AG04450 (cell line): Measurements from ENCODE around the gene VAV3. TPM values are rescaled to one million over a fixed set of nuclear protein-coding genes. Genes with fewer than 3 reads are reported as not detected.

Experiments
- CTCF ChIA-PET: fragments of 300-600, 350-600 bp; formaldehyde crosslinking; extraction: SDS; loops from one replicate; lab custom pipeline; 2022; ENCODE audit warnings: antibody characterized with exemption, inconsistent platforms; lab: Charles Lee
- POLR2A ChIA-PET: fragments of 350-600 bp; formaldehyde crosslinking; extraction: SDS; loops from one replicate; lab custom pipeline; 2021; ENCODE audit warnings: antibody characterized with exemption, inconsistent platforms; lab: Yijun Ruan, JAX
- DNase-seq: peaks from one replicate; pipeline ENCODE4 v3.0.0-alpha.2; 2011; ENCODE audit warnings: low read depth, low spot score
- H3K27ac ChIP-seq: one replicate; pipeline ENCODE4 v1.5.1; 2012; ENCODE audit warnings: low read depth, low read length, control low read depth
- H3K27me3 ChIP-seq: one replicate; pipeline ENCODE4 v1.6.0; 2012; ENCODE audit warnings: low read length; ENCODE audit not compliant: control insufficient read depth, insufficient read depth
- H3K4me3 ChIP-seq: 2 replicates; pipeline ENCODE4 v1.5.1; 2011; ENCODE audit warnings: mild to moderate bottlenecking, low read depth, low read length, control low read depth
- H3K9me3 ChIP-seq: 2 replicates; pipeline ENCODE4 v1.5.1; 2012; ENCODE audit warnings: low read length; ENCODE audit not compliant: control insufficient read depth, insufficient read depth
- CTCF ChIP-seq: IDR thresholded peaks from 2 replicates; pipeline ENCODE4 v1.5.1; 2011; ENCODE audit warnings: low read depth, low read length, control low read depth, inconsistent platforms
- polyA plus RNA-seq: library from polyadenylated mRNA; depleted of rRNA; stranded (reverse); fragments of >200 nt; gene quantifications from 2 replicates; pipeline ENCODE4 v1.2.3, GENCODE V29; 2011

Gene VAV3
- polyA plus RNA-seq, 1 experiment, result 0.02 TPM

- TF ChIP-seq CTCF, result no peak
- POLR2A ChIA-PET, result no interaction called here
- no peaks in the 10 kb centered on the region for H3K27me3 ChIP-seq
- H3K27ac ChIP-seq, result no peak overlapping the region
- CTCF ChIA-PET, result no interaction called here
- H3K9me3 ChIP-seq, result no peaks in the 10 kb centered on the region
- DNase-seq, result no peak
- H3K4me3 ChIP-seq, result no peak overlapping the region
These were observed 432.7 kb downstream of the VAV3 start for GRCh38 chr1:107532318-107532717.

DNA sequence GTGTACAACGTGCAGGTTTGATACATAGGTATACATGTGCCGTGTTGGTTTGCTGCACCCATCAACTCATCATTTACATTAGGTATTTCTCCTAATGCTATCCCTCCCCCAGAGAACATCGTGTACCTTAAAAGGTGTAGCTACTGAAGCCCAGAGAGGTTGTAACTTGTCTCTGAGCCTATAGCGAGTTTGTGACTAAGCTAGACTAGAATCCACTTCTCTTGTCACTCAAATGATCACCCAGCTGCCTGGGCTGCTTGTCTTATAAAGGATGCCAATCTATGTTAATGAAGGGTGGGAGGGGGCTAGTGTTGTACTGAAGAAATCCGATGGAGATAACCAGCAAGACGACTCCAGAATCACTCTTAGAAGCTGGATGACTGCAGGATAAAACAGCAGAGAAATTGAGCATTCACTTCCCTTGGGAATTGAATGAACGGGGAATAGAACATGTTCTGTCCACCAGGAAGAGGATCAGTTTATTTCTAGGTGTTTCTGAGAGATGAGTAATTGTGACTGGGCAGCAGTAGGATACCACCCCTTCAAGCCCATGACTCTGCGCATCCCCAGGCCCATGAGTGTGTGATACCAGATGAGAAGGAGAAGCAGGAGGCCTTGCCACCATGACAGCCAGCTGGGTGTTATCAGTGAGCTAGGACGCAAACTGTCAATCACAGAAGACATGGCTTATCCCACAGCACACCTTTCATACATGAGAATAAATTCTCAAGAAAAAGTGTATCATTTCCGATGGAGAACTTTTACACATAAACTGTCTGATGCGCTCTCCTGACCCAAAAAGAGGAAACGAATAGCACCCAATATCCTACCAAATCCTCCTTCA, 433.7 kb downstream of the VAV3 start:
- TF ChIP-seq CTCF, result no peak
- POLR2A ChIA-PET, result no interaction called here
- Histone ChIP-seq H3K4me3 (no peak overlapping the region), H3K9me3 (no peaks in the 10 kb centered on the region), H3K27me3 (no peaks in the 10 kb centered on the region), H3K27ac (no peak overlapping the region)
- CTCF ChIA-PET, result interaction anchor here (1.4 kb wide), 1 partner anchor 183 kb away, joined by 3 read pairs; no protein-coding TSS in a partner anchor
- no peak for DNase-seq

- no peak for DNase-seq
- no peak for TF ChIP-seq CTCF
- CTCF ChIA-PET, result interaction anchor here (1.1 to 1.8 kb wide), 3 partner anchors 22 to 184 kb away, joined by 3 to 4 read pairs (median 3); no protein-coding TSS in a partner anchor
- Histone ChIP-seq H3K9me3 (no peaks in the 10 kb centered on the region), H3K4me3 (no peak overlapping the region), H3K27me3 (no peaks in the 10 kb centered on the region), H3K27ac (no peak overlapping the region)
- POLR2A ChIA-PET, result no interaction called here
These were observed 434.4 kb downstream of the VAV3 start for GRCh38 chr1:107530543-107530942.

DNA sequence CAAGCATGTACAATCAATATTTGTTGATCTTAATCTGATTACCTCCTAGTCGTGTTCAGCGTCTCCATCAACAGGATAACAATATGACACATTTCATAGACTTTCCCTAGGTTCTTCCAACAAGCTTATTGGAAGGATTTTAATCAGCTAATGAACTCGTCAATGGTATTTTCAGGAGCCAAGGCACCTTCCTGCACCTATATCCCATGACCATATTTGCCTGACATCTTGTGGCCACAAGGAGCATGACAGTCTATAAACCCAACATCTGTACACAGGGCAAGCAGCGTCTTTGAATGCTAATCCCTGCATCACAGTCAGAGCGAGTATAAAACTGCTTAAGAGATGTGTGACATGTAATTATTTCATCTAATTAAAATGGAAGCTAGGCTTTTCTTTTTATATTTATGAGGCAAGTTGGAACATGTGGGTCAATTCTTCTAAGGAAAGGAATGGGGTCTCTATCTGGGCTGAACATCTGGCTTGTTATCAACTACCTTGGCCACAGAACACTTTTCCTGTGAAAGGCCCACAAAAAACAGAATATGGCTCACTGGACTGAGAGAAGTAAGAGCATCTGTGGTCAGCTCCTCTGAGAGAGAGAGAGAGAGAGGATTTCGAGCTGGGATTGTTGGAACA, 435.4 kb downstream of the VAV3 start:
- DNase-seq, result no peak
- ChIA-PET POLR2A (no interaction called here), CTCF (interaction anchor here (0.8 to 2.6 kb wide), 13 partner anchors 9 to 595 kb away, joined by 3 to 14 read pairs (median 3); no protein-coding TSS in a partner anchor)
- Histone ChIP-seq H3K4me3 (no peak overlapping the region), H3K27ac (no peak overlapping the region), H3K9me3 (no peaks in the 10 kb centered on the region), H3K27me3 (no peaks in the 10 kb centered on the region)
- peak; percentile 72 for TF ChIP-seq CTCF
